Measurements from ENCODE around the gene NTMT1. TPM values are rescaled to one million over a fixed set of nuclear protein-coding genes. Genes with fewer than 3 reads are reported as not detected.
A peak's percentile ranks its signal among the peaks of the same experiment; 100 is the strongest.

The NTMT1 gene
- polyA plus RNA-seq, 3 donors, result 28.5 to 38.1 (median 32.6) TPM

DNA sequence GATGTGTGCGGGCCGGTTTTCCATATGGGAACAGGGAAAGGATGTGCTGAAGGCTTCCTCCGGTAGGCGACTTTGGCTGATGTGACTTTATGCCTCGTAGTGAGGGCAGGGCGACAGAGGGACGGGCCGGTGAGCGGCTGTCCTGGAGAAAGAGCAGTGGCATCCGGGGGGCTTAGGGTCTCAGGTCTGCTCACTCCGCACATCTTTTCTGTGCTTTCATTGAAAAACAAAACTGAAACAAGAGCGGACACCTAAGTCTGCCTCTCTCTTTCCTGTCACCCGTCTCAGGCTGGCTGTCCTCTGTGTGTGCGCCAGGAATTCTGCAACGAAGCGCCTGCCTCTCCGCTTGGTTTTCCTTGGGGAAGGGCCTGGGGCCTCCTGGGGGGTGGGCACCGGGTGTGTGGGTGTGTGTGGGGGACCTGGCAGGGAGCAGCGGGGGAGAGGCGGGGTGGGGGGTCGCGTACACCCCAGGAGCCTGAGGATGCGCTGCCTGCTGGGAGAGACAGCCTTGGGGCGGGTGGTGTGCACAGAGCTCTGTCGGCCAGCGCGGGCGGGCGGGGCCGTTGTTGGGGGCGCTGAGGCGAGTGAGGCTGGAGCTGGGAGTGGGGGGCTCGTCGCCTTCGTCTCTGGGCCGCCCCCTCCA lies 38.9 kb downstream of the NTMT1 start:
- no peak for DNase-seq (ENCODE audit: extremely low read depth in 1 of 11, low read depth in 9 of 11, low spot score in 4 of 11)

DNA sequence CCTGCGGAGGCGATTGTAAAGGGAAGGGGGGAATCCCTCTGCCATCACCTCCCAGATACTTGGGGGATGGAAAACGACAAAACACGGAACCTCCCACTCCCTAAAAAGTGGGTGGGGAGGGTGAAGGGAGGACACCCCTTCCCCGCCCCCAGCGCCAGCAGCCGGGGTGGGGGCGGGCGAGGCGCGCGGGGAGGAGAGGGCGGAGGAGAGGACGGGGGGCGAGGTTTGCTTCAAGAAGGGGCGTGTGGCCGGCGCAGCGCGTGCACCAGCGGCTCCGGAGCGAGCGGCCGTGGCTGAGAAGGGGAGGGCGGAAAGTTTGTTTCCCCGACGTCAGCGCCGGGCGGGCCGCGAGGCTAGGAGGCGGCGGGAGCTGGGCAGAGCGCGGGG lies 39.4 kb downstream of the NTMT1 start, which contains the start of gene PRRX2:
Gene PRRX2, plus strand, starts transcription at position 259 of the 387 bp plus-strand sequence. CDS start 221 bp downstream, outside the sequence.
- DNase-seq (ENCODE audit: extremely low read depth in 1 of 11, low read depth in 9 of 11, low spot score in 4 of 11), result peak in 1 of 11 donors; percentile 36

DNA sequence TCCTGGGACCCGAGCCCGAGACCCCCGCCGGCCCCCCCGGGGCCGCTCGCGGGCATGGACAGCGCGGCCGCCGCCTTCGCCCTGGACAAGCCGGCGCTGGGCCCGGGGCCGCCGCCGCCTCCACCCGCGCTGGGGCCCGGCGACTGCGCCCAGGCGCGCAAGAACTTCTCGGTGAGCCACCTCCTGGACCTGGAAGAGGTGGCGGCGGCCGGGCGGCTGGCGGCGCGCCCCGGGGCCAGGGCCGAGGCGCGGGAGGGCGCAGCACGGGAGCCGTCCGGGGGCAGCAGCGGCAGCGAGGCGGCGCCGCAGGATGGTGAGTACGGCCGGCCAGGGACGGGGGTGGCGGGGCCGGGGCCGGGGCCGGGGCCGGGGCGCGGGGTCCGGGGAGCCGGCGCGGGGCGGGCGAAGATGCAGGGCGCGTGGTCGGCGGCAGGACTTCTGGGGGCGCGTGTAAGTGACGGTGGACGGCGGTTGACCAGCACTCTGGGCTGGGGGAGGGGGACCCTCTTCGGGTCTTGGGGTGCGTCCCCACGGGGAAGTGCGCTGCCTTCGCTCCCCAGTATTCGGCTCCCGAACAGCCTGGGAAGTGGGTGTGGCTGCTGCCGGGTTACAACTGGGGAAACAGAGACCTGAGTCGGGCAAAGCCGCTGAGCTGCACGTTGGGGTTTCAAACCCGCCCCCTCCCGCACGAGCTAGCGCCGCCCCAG lies 40.0 kb downstream of the NTMT1 start:
- DNase-seq (ENCODE audit: extremely low read depth in 1 of 11, low read depth in 9 of 11, low spot score in 4 of 11), result no peak

DNA sequence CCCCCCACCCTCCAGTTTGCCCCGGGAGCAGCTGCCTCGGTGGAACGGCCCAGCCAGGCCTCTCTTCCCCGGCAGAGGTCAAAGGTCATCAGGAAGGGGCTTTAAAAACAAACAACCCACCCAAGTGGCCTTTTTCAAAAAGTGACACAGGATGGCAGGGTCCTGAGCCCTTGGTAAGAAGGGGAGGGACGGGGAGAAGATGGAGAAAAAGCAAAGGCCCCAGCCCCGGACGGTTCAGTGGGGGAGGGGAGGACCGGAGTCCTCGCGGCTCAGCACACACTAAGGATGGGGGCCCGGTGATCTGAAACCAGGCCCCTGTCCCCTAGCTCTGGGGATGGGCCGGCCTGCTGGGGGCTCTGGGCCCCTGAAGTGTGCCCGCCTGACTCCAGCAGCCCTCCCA lies 40.6 kb downstream of the NTMT1 start:
- no peak for DNase-seq (ENCODE audit: extremely low read depth in 1 of 11, low read depth in 9 of 11, low spot score in 4 of 11)

DNA sequence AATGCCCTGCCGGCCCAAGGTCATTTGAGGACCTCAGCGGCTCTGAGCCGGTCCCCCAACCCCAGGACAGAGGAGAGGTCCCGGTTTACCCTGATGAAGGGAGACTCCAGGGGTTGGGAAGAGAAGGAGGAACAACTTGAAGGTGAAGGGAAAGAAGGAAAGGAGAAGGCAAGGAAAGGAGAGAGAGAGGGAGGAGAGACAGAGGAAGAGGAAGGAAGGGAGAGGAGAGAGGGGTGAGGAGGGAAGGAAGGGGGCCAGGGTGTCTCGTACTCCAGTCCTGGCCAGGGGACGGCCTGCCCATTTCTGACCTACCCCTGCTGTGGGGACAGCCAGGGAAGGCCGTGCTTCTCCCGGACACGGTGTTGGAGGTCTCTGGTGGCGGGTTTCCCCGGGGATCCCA lies 41.4 kb downstream of the NTMT1 start:
- no peak for DNase-seq (ENCODE audit: extremely low read depth in 1 of 11, low read depth in 9 of 11, low spot score in 4 of 11)

DNA sequence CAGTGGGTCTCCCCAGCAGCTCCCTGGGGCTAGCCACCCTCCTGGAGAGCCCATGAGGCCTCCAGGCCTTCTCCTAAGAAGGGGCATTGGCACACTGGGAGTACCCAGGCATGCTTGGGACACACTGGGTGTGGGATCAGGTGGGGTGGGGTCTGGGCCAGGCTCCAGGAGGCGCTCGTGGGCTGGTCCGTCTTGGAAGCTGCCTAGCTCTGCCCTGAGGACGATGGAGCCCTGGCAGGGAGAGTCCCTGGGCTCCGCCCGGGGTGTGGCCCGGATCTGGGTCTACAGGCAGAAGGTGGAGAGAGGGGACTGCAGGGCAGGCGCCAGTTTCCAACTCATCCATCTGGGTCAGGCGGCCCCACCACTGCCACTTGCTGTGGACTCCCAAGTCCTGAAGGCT lies 41.9 kb downstream of the NTMT1 start:
- no peak for DNase-seq (ENCODE audit: extremely low read depth in 1 of 11, low read depth in 9 of 11, low spot score in 4 of 11)

DNA sequence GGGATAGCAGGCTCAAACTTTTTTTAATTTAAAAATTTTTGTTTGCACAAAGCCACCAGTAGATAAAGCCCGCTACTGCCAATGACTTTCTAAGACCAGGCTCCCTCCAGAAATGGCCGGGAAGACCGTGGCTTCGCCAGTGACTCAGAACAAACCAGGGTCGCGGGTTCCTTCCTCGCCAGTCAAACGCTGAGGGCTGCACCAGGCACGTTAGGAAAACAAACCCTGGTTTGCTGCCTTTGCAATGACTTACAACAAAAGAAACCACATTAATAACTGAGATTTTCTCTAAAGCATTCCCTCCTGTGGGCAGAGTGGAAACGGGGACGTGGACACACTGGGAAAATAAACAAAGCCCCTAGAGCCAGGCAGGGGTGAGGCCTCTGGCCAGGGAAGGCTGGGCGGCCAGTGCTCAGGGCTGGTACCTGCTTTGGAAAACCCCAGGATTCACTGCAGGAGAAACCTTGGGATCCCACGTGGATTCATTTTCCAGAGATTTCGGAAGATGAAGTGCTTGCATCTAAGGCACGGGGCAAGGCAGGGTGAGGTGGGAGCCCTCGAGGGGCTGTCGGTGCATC lies 43.3 kb downstream of the NTMT1 start:
- DNase-seq (ENCODE audit: extremely low read depth in 1 of 11, low read depth in 9 of 11, low spot score in 4 of 11), result no peak

DNA sequence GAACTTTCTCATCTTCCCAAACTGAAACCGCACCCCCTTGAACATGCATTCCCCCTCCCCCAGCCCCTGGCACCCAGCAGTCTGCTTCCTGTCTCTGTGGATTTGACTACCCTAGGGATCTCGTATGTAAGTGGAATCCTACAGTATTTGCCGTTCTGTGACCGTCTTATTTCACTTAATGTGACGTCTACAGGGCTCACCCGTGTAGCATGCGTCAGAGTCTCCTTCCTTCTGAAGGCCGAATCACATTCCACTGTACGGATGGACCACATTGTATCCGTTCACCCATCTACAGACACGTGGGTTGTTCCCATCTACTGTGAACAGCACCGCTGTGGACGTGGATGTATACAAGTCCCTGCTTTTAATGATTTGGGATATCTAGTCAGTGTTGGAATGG lies 44.0 kb downstream of the NTMT1 start:
- no peak for DNase-seq (ENCODE audit: extremely low read depth in 1 of 11, low read depth in 9 of 11, low spot score in 4 of 11)

DNA sequence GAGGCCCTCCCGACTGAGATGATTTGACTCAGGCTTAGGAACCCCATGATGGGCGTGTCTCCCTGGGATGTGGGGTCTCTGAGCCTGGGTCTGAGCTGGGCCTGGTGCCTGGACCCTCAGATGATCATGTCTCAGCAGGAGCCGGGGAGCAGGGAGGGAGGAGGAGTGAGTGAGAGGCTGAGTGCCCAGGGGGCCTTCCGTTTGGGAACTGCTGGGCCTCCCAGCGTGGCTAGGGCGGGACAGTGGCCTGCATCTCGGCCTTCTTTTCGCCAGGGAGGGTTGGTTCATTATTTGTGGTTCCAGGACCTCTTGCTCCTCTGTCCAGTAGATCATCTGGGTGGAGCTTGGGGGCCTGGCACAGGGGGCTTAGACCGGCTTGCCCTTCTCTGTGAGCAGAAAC lies 45.1 kb downstream of the NTMT1 start:
- DNase-seq (ENCODE audit: extremely low read depth in 1 of 11, low read depth in 9 of 11, low spot score in 4 of 11), result no peak

DNA sequence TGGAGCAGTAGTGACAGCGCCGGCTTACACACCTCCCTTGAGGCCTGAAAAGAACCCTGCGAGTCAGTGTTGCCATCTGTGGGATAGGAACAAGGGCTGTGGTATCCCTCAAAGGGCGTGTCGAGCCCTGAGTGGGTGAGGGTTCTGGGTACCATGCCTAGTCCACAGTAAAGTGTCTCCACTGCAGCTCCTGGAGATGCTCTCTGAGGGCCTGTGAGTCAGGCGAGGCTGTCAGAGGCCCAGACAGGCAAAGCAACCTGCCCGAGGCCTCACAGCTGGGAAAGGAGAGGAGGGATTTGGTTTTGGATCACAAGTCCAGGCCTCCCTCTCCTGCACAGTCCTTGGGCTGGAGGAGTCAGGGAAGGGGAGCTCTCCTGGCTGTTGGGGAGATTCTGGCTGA lies 45.6 kb downstream of the NTMT1 start:
- DNase-seq (ENCODE audit: extremely low read depth in 1 of 11, low read depth in 9 of 11, low spot score in 4 of 11), result no peak

DNA sequence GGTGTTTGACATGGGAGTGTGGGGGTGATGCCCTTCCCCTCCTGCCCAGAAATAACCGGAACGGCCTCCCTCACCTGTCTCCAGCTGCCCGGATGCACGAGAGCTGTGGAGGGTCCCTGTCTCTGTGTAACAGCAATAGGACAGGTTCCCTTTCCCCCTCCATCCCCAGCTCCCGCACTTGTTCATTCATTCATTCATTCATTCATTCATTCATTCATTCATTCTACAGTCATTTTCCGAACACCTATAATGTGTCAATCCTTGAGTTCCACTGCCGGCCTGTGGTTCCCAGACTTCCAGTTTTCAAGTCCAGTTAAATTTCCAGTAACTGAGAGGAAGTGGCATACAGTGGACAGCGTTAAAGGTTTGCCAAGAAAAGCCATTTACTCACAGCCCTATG lies 46.7 kb downstream of the NTMT1 start:
- no peak for DNase-seq (ENCODE audit: extremely low read depth in 1 of 11, low read depth in 9 of 11, low spot score in 4 of 11)

DNA sequence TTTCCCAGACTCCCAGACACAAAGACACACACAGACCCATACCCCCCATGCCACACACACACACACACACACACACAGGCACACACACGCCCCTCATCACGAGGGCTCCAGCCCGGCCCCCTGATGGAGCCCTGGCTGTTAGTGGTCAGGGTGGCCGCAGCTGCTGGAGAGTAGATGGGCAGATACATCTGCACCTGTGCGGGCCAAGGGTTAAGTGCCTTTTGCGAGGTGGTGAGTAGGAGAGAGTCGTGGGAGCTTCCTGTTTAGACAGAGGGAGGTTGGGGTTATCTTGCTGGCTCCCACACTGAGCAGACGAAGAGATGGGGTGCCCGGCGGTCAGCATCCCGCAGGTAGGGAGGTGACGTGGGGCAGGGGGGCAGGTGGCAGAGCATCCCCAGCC lies 47.6 kb downstream of the NTMT1 start:
- DNase-seq (ENCODE audit: extremely low read depth in 1 of 11, low read depth in 9 of 11, low spot score in 4 of 11), result no peak

DNA sequence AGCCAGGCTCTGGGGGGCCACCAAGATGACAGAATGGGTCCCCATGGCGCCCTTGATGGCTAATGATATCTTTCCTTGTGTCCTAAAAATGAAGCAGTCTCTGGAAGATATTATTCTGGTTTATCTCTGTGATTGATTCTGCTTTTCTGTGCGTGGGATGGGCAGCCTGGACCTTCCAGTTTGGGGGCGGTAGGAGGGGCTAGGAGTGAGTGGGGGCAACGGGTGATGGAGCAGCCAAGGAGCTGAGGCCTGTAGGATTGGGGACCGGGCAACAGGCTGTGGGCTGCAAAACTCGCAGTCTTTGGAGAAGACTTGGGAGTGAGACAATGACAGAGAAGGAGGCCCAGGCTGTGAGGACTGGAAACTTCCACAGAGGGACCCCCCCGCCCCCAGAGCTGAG lies 48.3 kb downstream of the NTMT1 start:
- DNase-seq (ENCODE audit: extremely low read depth in 1 of 11, low read depth in 9 of 11, low spot score in 4 of 11), result no peak

DNA sequence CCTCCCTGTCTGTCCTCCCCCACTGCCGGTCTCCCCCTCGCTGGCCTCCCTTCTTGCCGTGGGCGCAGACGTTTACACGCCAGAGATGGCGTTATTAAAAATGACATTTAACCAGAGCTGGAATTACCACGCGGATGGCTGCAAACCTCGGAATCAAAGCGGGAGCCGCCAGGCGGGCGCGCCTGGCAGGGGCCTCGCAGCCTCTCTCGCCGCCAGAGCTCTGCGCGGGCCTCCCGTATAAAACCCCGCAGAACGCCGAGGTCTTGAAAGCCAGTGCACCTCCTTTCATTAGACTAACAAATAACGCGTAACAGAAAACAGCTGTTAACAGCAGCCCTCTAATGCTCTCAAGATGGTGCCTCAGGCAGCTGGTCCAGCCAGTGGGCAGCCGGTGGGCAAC lies 49.7 kb downstream of the NTMT1 start:
- DNase-seq (ENCODE audit: extremely low read depth in 1 of 11, low read depth in 9 of 11, low spot score in 4 of 11), result no peak

DNA sequence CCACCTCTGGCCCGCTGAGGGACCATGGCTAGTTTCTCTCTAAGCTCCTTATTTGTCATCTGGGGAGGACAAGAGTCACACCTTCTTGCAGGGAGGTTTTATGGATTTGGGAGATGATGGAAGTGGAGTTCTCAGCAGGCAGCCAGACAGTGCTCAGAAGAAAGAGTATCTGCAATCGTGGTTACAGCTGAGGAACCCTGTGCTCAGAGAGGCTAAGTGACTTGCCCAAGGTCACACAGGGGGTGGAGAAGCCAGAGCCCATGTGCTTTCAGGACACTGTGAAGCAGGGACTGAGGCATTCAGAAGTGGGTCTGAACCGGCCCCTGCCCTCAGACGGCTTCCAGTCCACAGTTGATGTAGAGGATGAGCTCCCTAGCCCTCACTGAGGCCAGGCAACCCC lies 50.3 kb downstream of the NTMT1 start:
- no peak for DNase-seq (ENCODE audit: extremely low read depth in 1 of 11, low read depth in 9 of 11, low spot score in 4 of 11)

DNA sequence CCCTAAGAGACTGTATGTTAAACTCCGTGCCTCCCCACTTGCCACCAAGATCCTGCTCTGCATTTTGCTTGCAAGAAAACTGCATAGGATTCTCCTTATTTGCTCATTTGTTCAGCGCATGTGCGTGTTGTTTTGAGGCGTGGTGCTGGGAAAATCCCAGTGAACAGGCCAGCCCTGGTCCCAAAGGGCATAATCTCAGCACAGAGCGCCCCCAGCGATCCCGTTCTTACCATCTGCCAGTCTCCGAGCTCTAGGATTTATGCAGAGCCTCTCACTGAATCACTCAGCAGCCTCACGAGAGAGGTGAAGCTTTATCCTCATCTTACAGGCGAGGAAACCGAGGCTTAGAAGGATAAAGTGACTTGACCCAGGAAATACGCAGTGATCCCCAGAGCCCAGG lies 51.0 kb downstream of the NTMT1 start:
- no peak for DNase-seq (ENCODE audit: extremely low read depth in 1 of 11, low read depth in 9 of 11, low spot score in 4 of 11)

DNA sequence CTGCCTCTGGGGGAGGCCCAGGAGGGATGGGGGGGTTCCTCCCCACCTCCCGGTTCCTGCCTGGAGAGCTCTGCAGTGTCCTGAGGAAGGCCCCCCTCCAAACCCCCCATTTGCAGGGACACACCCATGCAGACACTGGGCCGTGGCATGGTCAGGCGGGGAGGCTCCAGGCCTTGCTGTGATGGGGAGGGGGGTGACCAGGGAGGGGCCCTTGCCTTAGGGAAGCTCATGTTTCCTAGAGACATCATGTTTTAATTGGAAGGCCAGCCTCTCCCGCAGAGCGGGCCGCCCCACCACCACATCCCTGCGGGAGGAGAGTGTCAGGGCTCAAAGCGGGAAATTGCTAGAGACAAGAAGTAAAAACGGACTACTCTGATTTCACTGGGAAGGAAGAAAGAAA lies 51.5 kb downstream of the NTMT1 start:
- DNase-seq (ENCODE audit: extremely low read depth in 1 of 11, low read depth in 9 of 11, low spot score in 4 of 11), result no peak

DNA sequence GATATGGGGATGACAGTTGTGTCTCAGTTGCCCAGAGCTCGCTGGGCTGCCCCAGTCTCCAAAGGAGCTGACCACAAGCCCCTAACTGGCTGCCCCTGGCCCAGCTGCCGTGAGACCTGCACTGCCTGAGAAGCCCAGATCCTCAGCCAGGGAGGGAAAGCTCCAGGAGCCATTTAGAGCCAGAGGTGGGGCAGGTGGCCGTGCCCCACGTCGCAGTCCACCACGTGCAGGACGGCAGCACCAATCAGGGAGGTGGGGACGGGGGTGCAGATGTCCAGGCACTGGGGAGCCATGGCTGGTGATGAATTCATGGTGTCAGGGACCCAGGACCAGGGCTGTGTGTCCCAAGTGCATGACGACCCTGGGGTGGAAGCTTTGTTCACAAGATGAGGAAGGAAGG lies 52.9 kb downstream of the NTMT1 start:
- DNase-seq (ENCODE audit: extremely low read depth in 1 of 11, low read depth in 9 of 11, low spot score in 4 of 11), result no peak

DNA sequence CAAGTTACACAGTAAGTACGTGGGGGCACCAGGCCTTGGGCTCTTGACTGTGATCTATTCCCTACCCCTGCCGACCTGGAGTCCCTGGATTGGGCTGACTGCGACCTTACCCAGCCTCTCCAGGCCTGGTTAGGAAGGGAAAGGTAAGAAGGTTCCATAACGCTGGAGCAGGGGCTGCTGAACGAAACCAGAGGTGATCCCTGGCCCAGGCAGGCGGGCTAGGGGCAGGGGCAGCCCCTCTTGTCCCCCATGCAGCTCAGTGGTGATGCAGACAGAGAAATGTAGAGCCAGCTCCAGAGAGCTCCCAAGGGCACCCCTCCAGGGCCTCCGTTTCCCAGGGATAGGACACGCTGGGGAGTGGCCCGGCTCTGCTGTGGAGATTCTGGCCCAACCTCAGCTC lies 53.6 kb downstream of the NTMT1 start:
- DNase-seq (ENCODE audit: extremely low read depth in 1 of 11, low read depth in 9 of 11, low spot score in 4 of 11), result no peak

DNA sequence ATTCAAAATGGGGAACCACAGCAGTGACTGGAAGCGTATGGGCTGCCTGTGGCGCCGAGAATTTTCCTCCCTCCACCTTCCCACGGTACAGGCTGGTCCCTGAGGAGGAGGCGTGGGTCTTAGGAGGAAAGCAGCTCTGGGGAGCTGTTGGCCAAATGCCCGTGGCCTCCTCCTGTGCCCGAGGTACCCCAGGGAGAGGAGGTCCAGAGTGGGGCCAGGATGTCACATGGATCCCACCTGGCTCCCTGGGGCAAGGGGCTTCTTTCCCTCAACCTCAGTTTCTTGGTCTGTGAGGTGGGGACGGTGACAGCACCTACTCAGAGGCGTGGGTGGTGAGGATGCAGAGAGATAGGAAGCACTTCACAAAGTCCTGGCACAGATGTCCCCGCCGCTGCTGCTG lies 56.0 kb downstream of the NTMT1 start:
- no peak for DNase-seq (ENCODE audit: extremely low read depth in 1 of 11, low read depth in 9 of 11, low spot score in 4 of 11)

DNA sequence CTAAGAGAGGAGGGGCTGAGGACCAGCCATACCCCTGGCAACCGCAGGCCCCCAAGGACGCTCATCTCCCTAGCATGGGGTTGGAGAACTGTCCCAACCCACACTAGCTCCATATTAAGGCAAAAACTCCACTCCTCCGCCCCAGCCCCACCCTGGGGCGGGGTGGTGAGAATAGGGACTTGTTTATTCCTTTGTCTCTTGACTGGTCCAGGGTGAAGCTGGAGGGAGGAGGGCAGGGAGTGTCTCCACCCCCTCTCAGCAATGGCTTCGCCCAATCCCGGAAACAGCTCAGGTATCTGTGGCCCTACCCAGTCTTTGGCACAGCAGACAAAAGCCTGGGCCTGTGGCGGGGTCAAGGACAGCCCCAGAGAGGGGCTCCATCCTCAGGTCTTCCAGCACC lies 56.4 kb downstream of the NTMT1 start:
- no peak for DNase-seq (ENCODE audit: extremely low read depth in 1 of 11, low read depth in 9 of 11, low spot score in 4 of 11)

Data from renal cortex interstitium (tissue), 11 donors.